Pancreas (tissue), 10 donors: Measurements from ENCODE around the gene PABPN1L. TPM values are rescaled to one million over a fixed set of nuclear protein-coding genes. Genes with fewer than 3 reads are reported as not detected.

ENCODE experiments used
- ATAC-seq, 4 donors: fragments of 200-7000 bp; cut with Tn5 transposase; one replicate each; pipeline versions ENCODE4 v1.8.0 to v1.9.1; 2020; ENCODE audit warnings: mild to moderate bottlenecking in 4 of 4, moderate library complexity in 4 of 4
- DNase-seq, 6 donors: peaks; one replicate each; pipeline ENCODE4 v3.0.0-alpha.2; 2020
- FAIRE-seq: peaks from 2 replicates; lab custom pipeline; 2012; peaks lifted over from hg19 to GRCh38; lab: Jason Lieb, UNC
- H3K27ac ChIP-seq, 4 donors: fragments of 200-600 bp; sonication (generic); 1 replicate in 3 of 4; 2 replicates in 1 of 4; pipeline versions ENCODE4 v1.5.0 to v1.8.0; 2020
- H3K27me3 ChIP-seq, 4 donors: fragments of 200-600 bp; one replicate each; pipeline ENCODE4 v1.8.0; 2021
- H3K36me3 ChIP-seq, 3 donors: fragments of 200-600 bp; sonication (generic) in 1 of 3; one replicate each; pipeline versions ENCODE4 v1.5.0 to v1.8.0; 2020 to 2021
- H3K4me1 ChIP-seq, 3 donors: fragments of 200-600 bp; one replicate each; pipeline ENCODE4 v1.8.0; 2021
- H3K4me3 ChIP-seq, 4 donors: fragments of 200-600 bp; sonication (generic) in 2 of 4; one replicate each; pipeline versions ENCODE4 v1.5.0 to v1.8.0; 2020 to 2021
- H3K9me3 ChIP-seq, 4 donors: fragments of 200-600 bp; one replicate each; pipeline ENCODE4 v1.8.0; 2021
- WGBS, 2 donors: extraction: QIAGEN DNeasy Blood & Tissue Kit; methylation state at CpG; one replicate each; pipeline ENCODE4 v1.1.7; 2013; 5-methylcytosine and 5-hydroxymethylcytosine counted together
- intact Hi-C, 3 donors: fragments of 100-400 bp; cut with DNase I; formaldehyde crosslinking; loops; one replicate each; pipeline versions ENCODE4 v1.11.1 to v1.14.2; 2022
- polyA plus RNA-seq, 2 donors: library from polyadenylated mRNA; stranded (reverse); fragments of 200-250 nt; gene quantifications; one replicate each; pipeline ENCODE4 v1.2.3, GENCODE V29; 2013
- total RNA-seq, 6 donors: library from RNA; stranded (reverse); fragmentation: NEBNext Ultra II Directional in 4 of 6; extraction: Animal tissue kit (Norgen Biotek cat#: 25700) in 4 of 6; gene quantifications; one replicate each; pipeline versions ENCODE4 v1.2.1 to v1.2.4, GENCODE V29; 2021 to 2023
- TF ChIP-seq, protein P1 (sequence below), 4 donors: fragments of 200-600 bp; sonication (generic) in 3 of 4; IDR thresholded peaks; one replicate each; pipeline versions ENCODE4 v1.5.0 to v1.8.0; 2021; ENCODE audit warnings: antibody characterized with exemption in 4 of 4
- donor health status: healthy with polysubstance abuse.
- donor health status: DM: no; HTN: no; CAD: no; lungs with moderate emphysema.
- donor health status: DM: no; HTN: no; CAD: no.
- donor health status: control.
- donor health status: control.
- donor health status: Bipolar disorder and iron deficiency.
- donor health status: DM: yes; HTN: yes; CAD: no.
- donor health status: DM: no; HTN: no; CAD: no.
- donor health status: DM: no; HTN: no; CAD: no.
- donor health status: DM: yes; HTN: yes; CAD: no.

Gene PABPN1L
- total and polyA plus RNA-seq, 8 donors = 0.23 to 0.65 (median 0.35) TPM; not detected in 3

DNA sequence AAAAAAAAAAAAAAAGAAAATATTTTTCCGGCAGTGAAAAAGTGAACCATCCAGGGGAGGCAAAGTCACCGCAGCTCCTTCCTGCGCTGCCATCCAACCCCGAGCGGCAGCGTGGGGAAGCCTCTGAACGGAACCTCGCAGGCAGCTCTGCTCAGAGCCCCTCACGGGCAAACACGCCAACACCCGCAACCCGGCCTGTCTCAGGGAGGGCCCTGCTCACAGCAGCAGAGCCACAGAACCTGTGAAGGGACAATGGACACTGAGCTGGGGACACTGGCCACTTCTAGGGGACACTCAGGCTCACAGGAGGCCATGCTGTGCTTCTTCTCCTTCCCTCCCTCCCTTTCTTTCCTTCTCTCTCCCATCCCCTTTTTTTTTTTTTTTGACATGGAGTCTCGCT lies 33.4 kb downstream of the PABPN1L start:
- 89 to 96% methylated on average over 13 of the region's 13 CpGs for whole genome bisulfite sequencing, 2 donors
- TF ChIP-seq, protein P1, sequence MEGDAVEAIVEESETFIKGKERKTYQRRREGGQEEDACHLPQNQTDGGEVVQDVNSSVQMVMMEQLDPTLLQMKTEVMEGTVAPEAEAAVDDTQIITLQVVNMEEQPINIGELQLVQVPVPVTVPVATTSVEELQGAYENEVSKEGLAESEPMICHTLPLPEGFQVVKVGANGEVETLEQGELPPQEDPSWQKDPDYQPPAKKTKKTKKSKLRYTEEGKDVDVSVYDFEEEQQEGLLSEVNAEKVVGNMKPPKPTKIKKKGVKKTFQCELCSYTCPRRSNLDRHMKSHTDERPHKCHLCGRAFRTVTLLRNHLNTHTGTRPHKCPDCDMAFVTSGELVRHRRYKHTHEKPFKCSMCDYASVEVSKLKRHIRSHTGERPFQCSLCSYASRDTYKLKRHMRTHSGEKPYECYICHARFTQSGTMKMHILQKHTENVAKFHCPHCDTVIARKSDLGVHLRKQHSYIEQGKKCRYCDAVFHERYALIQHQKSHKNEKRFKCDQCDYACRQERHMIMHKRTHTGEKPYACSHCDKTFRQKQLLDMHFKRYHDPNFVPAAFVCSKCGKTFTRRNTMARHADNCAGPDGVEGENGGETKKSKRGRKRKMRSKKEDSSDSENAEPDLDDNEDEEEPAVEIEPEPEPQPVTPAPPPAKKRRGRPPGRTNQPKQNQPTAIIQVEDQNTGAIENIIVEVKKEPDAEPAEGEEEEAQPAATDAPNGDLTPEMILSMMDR (IDR thresholded peaks at IDR 0.05) = no peak
- H3K9me3 ChIP-seq = no peaks in the 10 kb centered on the region
- H3K27ac ChIP-seq = no peak overlapping the region
- intact Hi-C loops = no loop called here
- H3K4me1 ChIP-seq = no peaks in the 10 kb centered on the region
- H3K36me3 ChIP-seq = no peaks in the 10 kb centered on the region
- DNase-seq (peak in 1 of 6 donors; percentile 54), ATAC-seq (no peak), FAIRE-seq (no peak)
- no peak overlapping the region for H3K4me3 ChIP-seq
- H3K27me3 ChIP-seq = no peaks in the 10 kb centered on the region

DNA sequence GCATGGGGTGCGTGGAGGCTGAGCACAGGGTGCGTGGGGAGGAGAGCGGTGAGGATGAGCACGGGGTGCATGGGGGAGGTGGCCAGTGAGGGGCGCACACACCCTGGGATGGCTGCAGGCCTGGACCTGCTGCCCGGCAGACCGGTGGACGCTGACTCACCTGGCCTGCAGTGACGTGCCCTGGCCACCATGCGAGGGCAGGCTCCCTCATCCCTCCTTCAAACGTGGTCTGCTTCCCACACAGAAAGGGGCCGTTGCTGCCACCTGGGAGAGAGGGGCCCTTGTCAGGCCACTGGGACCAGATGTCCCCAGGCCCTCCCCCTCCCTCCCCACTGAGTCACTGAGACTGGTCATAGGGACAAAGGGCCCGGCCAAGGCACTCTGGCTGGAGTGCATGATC lies 34.6 kb downstream of the PABPN1L start:
- peak in 2 of 6 donors; percentile 20 to 46 for DNase-seq
- H3K9me3 ChIP-seq = no peaks in the 10 kb centered on the region
- no peaks in the 10 kb centered on the region for H3K36me3 ChIP-seq
- H3K27me3 ChIP-seq = no peaks in the 10 kb centered on the region
- 76 to 79% methylated on average over 13 of the region's 13 CpGs for WGBS, 2 donors
- H3K4me3 ChIP-seq = no peak overlapping the region
- ATAC-seq = no peak
- TF ChIP-seq, protein P1 (IDR thresholded peaks at IDR 0.05) = no peak
- no peaks in the 10 kb centered on the region for H3K4me1 ChIP-seq
- H3K27ac ChIP-seq = no peak overlapping the region
- intact Hi-C loops = no loop called here
- FAIRE-seq = no peak

DNA sequence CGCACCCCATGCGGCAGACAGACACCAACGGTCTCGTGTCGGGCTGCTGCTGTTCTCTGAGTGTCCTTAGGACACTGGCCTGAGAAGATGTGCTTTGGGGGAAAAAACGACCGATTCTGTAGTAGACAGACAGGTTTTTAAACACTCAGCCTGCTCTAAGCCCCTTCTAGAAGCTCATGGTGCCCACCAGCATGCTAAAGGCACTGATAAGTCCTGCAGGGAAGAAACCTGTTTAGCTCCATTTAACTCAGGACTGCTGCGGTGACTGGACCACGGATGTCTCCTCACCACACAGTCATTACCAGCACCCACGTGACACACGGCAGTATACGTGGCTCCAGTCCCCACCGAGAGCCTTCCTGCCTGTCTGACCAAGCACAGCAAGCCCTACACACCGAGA lies 35.7 kb downstream of the PABPN1L start:
- ATAC-seq (no peak), FAIRE-seq (no peak), DNase-seq (peak in 1 of 6 donors; percentile 45)
- Histone ChIP-seq H3K4me3 (no peak overlapping the region), H3K36me3 (no peaks in the 10 kb centered on the region), H3K27ac (no peak overlapping the region), H3K9me3 (no peaks in the 10 kb centered on the region), H3K27me3 (no peaks in the 10 kb centered on the region), H3K4me1 (no peaks in the 10 kb centered on the region)
- intact Hi-C loops = no loop called here
- WGBS, 2 donors = 87 to 88% methylated on average over 14 of the region's 14 CpGs
- TF ChIP-seq, protein P1 (IDR thresholded peaks at IDR 0.05) = no peak

DNA sequence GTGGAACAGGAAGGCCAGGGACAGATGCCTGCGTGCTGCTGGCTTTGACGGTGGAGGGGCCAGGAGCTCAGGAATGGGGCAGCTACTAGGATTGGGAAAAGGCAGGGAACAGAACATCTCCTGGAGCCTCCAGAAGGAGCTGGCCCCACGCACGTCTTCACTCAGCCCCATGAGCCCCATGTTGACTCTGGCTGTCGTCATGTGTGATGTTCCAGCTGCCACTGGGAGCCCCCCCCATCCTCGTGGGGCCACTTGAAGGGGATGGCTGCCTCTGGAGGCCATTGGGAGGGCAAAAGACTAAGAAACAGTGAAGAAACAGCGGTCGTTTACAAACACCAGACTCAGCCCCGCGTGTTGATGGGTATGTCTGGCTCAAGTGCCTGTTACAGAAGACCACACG lies 36.2 kb downstream of the PABPN1L start:
- no peak overlapping the region for H3K27ac ChIP-seq
- no peaks in the 10 kb centered on the region for H3K36me3 ChIP-seq
- TF ChIP-seq, protein P1 (IDR thresholded peaks at IDR 0.05) = no peak
- 82% methylated on average over 11 of the region's 11 CpGs for WGBS, 2 donors
- FAIRE-seq (no peak), ATAC-seq (peak in 1 of 4 donors; percentile 24), DNase-seq (peak in 1 of 6 donors; percentile 21)
- H3K9me3 ChIP-seq = no peaks in the 10 kb centered on the region
- H3K27me3 ChIP-seq = no peaks in the 10 kb centered on the region
- H3K4me3 ChIP-seq = no peak overlapping the region
- intact Hi-C loops = no loop called here
- no peaks in the 10 kb centered on the region for H3K4me1 ChIP-seq

DNA sequence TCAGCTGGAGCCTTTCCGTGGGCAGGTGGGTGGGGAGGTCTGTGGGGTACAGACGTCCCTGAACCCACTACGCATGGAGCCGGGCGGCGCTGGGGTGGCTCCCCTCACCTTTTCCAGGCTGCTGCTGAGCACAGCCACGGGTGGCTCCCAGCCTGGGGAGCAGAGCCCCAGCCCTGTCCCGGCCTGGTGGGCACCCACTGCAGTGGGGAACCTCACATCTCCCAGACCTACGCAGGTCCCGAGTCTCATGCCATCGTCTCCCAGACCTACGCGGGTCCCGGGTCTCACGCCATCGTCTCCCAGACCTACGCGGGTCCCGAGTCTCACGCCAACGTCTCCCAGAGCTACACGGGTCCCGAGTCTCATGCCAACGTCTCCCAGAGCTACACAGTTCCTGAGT lies 37.7 kb downstream of the PABPN1L start:
- Histone ChIP-seq H3K4me1 (no peaks in the 10 kb centered on the region), H3K27me3 (no peaks in the 10 kb centered on the region), H3K4me3 (no peak overlapping the region), H3K36me3 (no peaks in the 10 kb centered on the region), H3K9me3 (no peaks in the 10 kb centered on the region), H3K27ac (no peak overlapping the region)
- intact Hi-C loops = no loop called here
- DNase-seq (peak in 1 of 6 donors; percentile 66), FAIRE-seq (no peak), ATAC-seq (no peak)
- 83 to 87% methylated on average over 22 to 24 of the region's 24 CpGs for WGBS, 2 donors
- TF ChIP-seq, protein P1 (IDR thresholded peaks at IDR 0.05) = no peak
